B cell (primary cell): Measurements from ENCODE around the gene MAPRE2. TPM values are rescaled to one million over a fixed set of nuclear protein-coding genes. Genes with fewer than 3 reads are reported as not detected.

ENCODE experiments used
- ATAC-seq: fragments of 200-7000 bp; cut with Tn5 transposase; one replicate; pipeline ENCODE4 v1.10.0; 2021; ENCODE audit warnings: low read depth, mild to moderate bottlenecking, moderate number of reproducible peaks, moderate library complexity
- CTCF ChIA-PET: fragments of 350-600 bp; sonication (Branson Sonifier 250); formaldehyde crosslinking; loops from one replicate; lab custom pipeline; 2021; ENCODE audit warnings: antibody characterized with exemption, inconsistent platforms; lab: Charles Lee
- POLR2A ChIA-PET: fragments of 350-600 bp; sonication (Branson Sonifier 250); formaldehyde crosslinking; loops from one replicate; lab custom pipeline; 2021; ENCODE audit warnings: antibody characterized with exemption; lab: Charles Lee
- DNase-seq: peaks from one replicate; pipeline ENCODE4 v3.0.0; 2013
- H2AFZ ChIP-seq: 2 replicates; pipeline ENCODE4 v1.6.1; 2012; ENCODE audit warnings: mild to moderate bottlenecking, low read depth, low read length; ENCODE audit not compliant: insufficient read depth, poor library complexity, severe bottlenecking
- H3K27ac ChIP-seq, 2 donors: 1 replicate in 1 of 2; 2 replicates in 1 of 2; pipeline ENCODE4 v1.5.1; 2012 to 2013; ENCODE audit warnings: low read length in 2 of 2, mild to moderate bottlenecking in 2 of 2, moderate library complexity in 1 of 2
- H3K27me3 ChIP-seq, 4 experiments: fragments of 200-600 bp in 1 of 4; sonication (generic) in 1 of 4; replicated peaks in 1 of 4; 1 replicate in 2 of 4; 2 replicates in 2 of 4; pipeline versions ENCODE4 v1.6.1 to v1.7.0; 2013 to 2016; ENCODE audit warnings: low read length in 3 of 4, mild to moderate bottlenecking in 2 of 4, mixed read lengths in 1 of 4, moderate library complexity in 1 of 4; ENCODE audit not compliant: insufficient read depth in 4 of 4, control insufficient read depth in 3 of 4; ENCODE audit errors: control extremely low read depth in 1 of 4
- H3K36me3 ChIP-seq, 2 experiments: replicated peaks in 1 of 2; 1 replicate in 1 of 2; 2 replicates in 1 of 2; pipeline versions ENCODE4 v1.6.1 to v1.7.1; 2013; ENCODE audit warnings: low read length in 1 of 2; ENCODE audit not compliant: insufficient read depth in 2 of 2, control insufficient read depth in 1 of 2; ENCODE audit errors: control extremely low read depth in 1 of 2, extremely low read depth in 1 of 2
- H3K4me1 ChIP-seq, 2 donors: fragments of 200-600 bp in 1 of 2; sonication (generic) in 1 of 2; 1 replicate in 1 of 2; 2 replicates in 1 of 2; pipeline versions ENCODE4 v1.5.1 to v1.6.1; 2013 to 2017; ENCODE audit warnings: low read length in 2 of 2; ENCODE audit not compliant: control insufficient read depth in 2 of 2, insufficient read depth in 2 of 2
- H3K4me2 ChIP-seq: replicated peaks from 2 replicates; pipeline ENCODE3; 2012; ENCODE audit warnings: mild to moderate bottlenecking, low read depth, low read length; ENCODE audit not compliant: poor library complexity, severe bottlenecking
- H3K4me3 ChIP-seq, 5 experiments: fragments of 200-600 bp in 1 of 5; sonication (generic) in 1 of 5; 1 replicate in 3 of 5; 2 replicates in 2 of 5; pipeline versions ENCODE4 v1.5.1 to v1.7.0; 2011 to 2016; ENCODE audit warnings: low read length in 4 of 5, mild to moderate bottlenecking in 4 of 5, low read depth in 2 of 5, control low read depth in 1 of 5, moderate library complexity in 1 of 5; ENCODE audit not compliant: insufficient read depth in 1 of 5; ENCODE audit errors: control extremely low read depth in 1 of 5, extremely low read depth in 1 of 5
- H3K79me2 ChIP-seq: fragments of 200-600 bp; sonication (generic); one replicate; pipeline ENCODE4 v1.6.0; 2016; ENCODE audit warnings: low read length; ENCODE audit not compliant: control insufficient read depth, insufficient read depth
- H3K9ac ChIP-seq: fragments of 200-600 bp; sonication (generic); 2 replicates; pipeline ENCODE4 v1.6.1; 2017; ENCODE audit warnings: mild to moderate bottlenecking, low read length, moderate library complexity
- H3K9me3 ChIP-seq, 3 donors: one replicate each; pipeline versions ENCODE4 v1.6.1 to v1.7.1; 2013; ENCODE audit warnings: low read length in 2 of 3; ENCODE audit not compliant: control insufficient read depth in 2 of 3, insufficient read depth in 1 of 3; ENCODE audit errors: control extremely low read depth in 1 of 3
- H4K20me1 ChIP-seq: 2 replicates; pipeline ENCODE4 v1.6.0; 2012; ENCODE audit warnings: mild to moderate bottlenecking, low read length; ENCODE audit not compliant: insufficient read depth, control insufficient read depth, poor library complexity, severe bottlenecking
- H3K27ac Mint-ChIP-seq: one replicate; pipeline ENCODE4 v1.8.0; 2021; ENCODE audit warnings: mixed read lengths
- H3K27me3 Mint-ChIP-seq: one replicate; pipeline ENCODE4 v1.8.0; 2021; ENCODE audit warnings: mixed read lengths
- H3K4me1 Mint-ChIP-seq: one replicate; pipeline ENCODE4 v1.8.0; 2021; ENCODE audit warnings: mixed read lengths
- H3K4me3 Mint-ChIP-seq: one replicate; pipeline ENCODE4 v1.8.0; 2021; ENCODE audit warnings: mixed read lengths
- H3K9me3 Mint-ChIP-seq: one replicate; pipeline ENCODE4 v1.8.0; 2022; ENCODE audit warnings: mixed read lengths; ENCODE audit not compliant: insufficient read depth
- EZH2 ChIP-seq: IDR thresholded peaks from 2 replicates; pipeline ENCODE4 v1.6.1; 2012; ENCODE audit warnings: borderline replicate concordance, low read depth, mild to moderate bottlenecking, moderate library complexity, low read length; ENCODE audit not compliant: insufficient read depth, poor library complexity, severe bottlenecking
- WGBS: methylation state at CpG from one replicate; pipeline ENCODE4 v1.1.5; 2013; ENCODE audit warnings: missing lambda C conversion rate; ENCODE audit not compliant: insufficient coverage; 5-methylcytosine and 5-hydroxymethylcytosine counted together
- intact Hi-C: fragments of 100-400 bp; cut with micrococcal nuclease; formaldehyde crosslinking; loops from one replicate; pipeline ENCODE4 v1.10.0; 2022
- polyA plus RNA-seq: library from polyadenylated mRNA; depleted of rRNA; stranded (reverse); fragments of >200 nt; gene quantifications from 2 replicates; pipeline ENCODE4 v1.2.3, GENCODE V29; 2012
- total RNA-seq, 2 donors: library from RNA; stranded (reverse); fragments of 120-200 nt in 1 of 2; gene quantifications; 1 replicate in 1 of 2; 2 replicates in 1 of 2; pipeline versions ENCODE4 v1.2.3 to v1.2.4, GENCODE V29; 2013 to 2022
- TF ChIP-seq, protein P1 (sequence below): fragments of 200-600 bp; IDR thresholded peaks from one replicate; pipeline ENCODE4 v1.8.0; 2022; ENCODE audit warnings: antibody characterized with exemption, mild to moderate bottlenecking

Gene MAPRE2
- total and polyA plus RNA-seq, 2 donors (not counting 1 experiment from before 2014, with no cell fraction given): 36.7 to 63.3 TPM

DNA sequence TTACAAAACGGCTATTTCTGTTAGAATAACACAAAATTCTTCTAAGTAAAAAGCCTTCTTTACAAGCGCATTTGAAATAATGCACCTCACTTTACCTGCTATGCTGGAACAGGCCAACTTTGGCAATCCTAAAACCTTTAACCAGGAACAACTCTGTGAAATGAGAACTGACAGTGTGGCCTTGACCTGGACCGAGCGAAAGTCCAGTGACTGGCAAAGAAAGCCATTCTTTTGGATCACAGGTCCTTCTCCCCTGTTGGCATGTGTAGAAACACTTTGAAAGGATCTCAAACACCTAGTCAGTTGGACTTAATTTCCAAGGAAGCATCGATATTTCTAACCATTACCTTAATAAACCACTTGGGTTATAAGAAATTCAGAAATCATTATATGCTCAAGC, 21.2 kb downstream of the MAPRE2 start:
- H3K9ac ChIP-seq: no peak overlapping the region
- H3K4me3 ChIP-seq: no peak overlapping the region
- H2AFZ ChIP-seq: no peak overlapping the region
- Mint-ChIP-seq H3K27me3 (no peaks in the 10 kb centered on the region), H3K9me3 (no peaks in the 10 kb centered on the region), H3K4me3 (no peak overlapping the region), H3K4me1 (peaks cover 65% of the 10 kb centered on the region), H3K27ac (no peak overlapping the region)
- CTCF ChIA-PET: no interaction called here
- POLR2A ChIA-PET: no interaction called here
- peaks cover 68% of the 10 kb centered on the region for H4K20me1 ChIP-seq
- 100% methylated on average over 4 of the region's 5 CpGs for WGBS
- H3K4me1 ChIP-seq: peaks cover 4 to 13% of the 10 kb centered on the region in 2 donors
- H3K4me2 ChIP-seq: no peak overlapping the region
- H3K9me3 ChIP-seq: no peaks in the 10 kb centered on the region
- TF ChIP-seq EZH2: no peak
- TF ChIP-seq, protein P1, sequence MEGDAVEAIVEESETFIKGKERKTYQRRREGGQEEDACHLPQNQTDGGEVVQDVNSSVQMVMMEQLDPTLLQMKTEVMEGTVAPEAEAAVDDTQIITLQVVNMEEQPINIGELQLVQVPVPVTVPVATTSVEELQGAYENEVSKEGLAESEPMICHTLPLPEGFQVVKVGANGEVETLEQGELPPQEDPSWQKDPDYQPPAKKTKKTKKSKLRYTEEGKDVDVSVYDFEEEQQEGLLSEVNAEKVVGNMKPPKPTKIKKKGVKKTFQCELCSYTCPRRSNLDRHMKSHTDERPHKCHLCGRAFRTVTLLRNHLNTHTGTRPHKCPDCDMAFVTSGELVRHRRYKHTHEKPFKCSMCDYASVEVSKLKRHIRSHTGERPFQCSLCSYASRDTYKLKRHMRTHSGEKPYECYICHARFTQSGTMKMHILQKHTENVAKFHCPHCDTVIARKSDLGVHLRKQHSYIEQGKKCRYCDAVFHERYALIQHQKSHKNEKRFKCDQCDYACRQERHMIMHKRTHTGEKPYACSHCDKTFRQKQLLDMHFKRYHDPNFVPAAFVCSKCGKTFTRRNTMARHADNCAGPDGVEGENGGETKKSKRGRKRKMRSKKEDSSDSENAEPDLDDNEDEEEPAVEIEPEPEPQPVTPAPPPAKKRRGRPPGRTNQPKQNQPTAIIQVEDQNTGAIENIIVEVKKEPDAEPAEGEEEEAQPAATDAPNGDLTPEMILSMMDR: no peak
- DNase-seq: no peak
- no peak overlapping the region for H3K27ac ChIP-seq
- peaks cover 97% of the 10 kb centered on the region for H3K79me2 ChIP-seq
- intact Hi-C loops: no loop called here
- no peak for ATAC-seq
- peaks cover 0 to 6% of the 10 kb centered on the region in 2 experiments for H3K36me3 ChIP-seq
- no peaks in the 10 kb centered on the region for H3K27me3 ChIP-seq

DNA sequence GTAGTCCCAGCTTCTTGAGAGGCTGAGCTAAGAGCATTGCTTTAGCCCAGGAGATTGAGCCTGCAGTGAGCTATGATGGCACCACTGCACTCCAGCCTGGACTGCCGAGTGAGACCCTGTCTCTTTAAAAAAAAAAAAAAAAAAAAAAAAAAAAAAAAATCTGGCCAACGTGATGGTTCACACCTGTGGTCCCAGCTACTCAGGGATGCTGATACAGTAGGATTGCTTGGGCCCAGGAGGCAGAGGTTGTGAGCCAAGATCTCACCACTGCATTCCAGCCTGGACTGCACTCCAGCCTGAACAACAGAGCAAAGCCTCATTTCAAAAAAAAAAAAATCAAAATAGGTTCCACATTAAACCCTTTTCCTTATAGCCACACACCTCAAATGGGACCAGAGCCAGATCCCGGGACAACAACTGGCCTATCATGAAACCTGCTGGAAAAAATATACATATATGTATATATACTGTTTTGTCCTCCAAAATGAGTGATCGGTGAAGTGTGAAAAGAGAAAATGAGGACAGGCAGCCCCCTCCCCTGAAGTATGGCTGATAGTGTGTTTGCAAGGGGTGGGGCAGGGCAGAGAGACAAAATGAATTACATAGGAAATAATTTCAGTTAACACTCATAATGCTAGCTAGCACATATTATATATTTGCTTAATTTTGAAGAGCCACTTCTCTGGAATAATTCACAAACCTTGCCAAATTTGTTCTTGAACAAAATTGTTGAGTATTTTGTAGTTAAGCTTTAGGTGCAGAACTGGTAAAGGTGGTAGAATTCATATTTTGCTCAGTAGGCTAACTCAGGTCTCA, 22.9 kb downstream of the MAPRE2 start:
- WGBS: no CpG with 5 or more reads among the region's 4 CpGs
- H3K9me3 ChIP-seq: no peaks in the 10 kb centered on the region
- TF ChIP-seq, protein P1: no peak
- no peak for TF ChIP-seq EZH2
- DNase-seq (no peak), ATAC-seq (no peak)
- Mint-ChIP-seq H3K27ac (no peak overlapping the region), H3K27me3 (no peaks in the 10 kb centered on the region), H3K4me3 (no peak overlapping the region), H3K9me3 (no peaks in the 10 kb centered on the region), H3K4me1 (peaks cover 60% of the 10 kb centered on the region)
- peaks cover 4 to 13% of the 10 kb centered on the region in 2 donors for H3K4me1 ChIP-seq
- peaks cover 61% of the 10 kb centered on the region for H4K20me1 ChIP-seq
- H3K9ac ChIP-seq: no peak overlapping the region
- H3K27me3 ChIP-seq: no peaks in the 10 kb centered on the region
- H3K4me2 ChIP-seq: no peak overlapping the region
- H3K36me3 ChIP-seq: peaks cover 0 to 6% of the 10 kb centered on the region in 2 experiments
- intact Hi-C loops: no loop called here
- H3K79me2 ChIP-seq: peaks cover 90% of the 10 kb centered on the region
- no peak overlapping the region for H3K27ac ChIP-seq
- ChIA-PET CTCF (interaction anchor here (0.8 to 1.3 kb wide), 3 partner anchors 9 to 322 kb away, joined by 3 read pairs; no protein-coding TSS in a partner anchor), POLR2A (interaction anchor here (0.7 kb wide), 1 partner anchor 23 kb away, joined by 3 read pairs; no protein-coding TSS in a partner anchor)
- no peak overlapping the region for H3K4me3 ChIP-seq
- no peak overlapping the region for H2AFZ ChIP-seq
